ENCODE measurements around the gene THAP4.

DNA sequence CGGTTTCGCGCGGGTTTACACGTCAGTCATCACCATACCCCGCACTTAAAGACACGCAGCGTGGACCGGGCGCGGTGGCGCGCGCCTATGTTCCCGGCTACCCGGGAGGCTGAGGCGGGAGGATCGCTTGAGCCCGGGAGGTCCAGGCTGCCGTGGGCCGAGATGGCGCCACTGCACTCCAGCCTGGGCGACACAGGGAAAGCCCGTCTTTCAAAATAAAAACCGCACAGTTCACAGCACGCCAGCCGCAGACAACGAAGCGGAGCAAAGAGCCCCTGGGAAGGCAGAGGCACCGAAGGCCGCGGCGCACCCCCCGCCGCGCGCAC, 49.3 kb upstream of the THAP4 start:
- TF ChIP-seq CTCF (IDR thresholded peaks at IDR 0.05; ENCODE audit: insufficient read depth, low read depth, low read length): no peak
- TF ChIP-seq EZH2 (IDR thresholded peaks at IDR 0.05; ENCODE audit: insufficient read depth, low read length): no peak
